Endothelial cell of hepatic sinusoid (primary cell): ENCODE measurements around the gene CASP4.
"Not testable (repeated sequence)": the region's sequence is repeated elsewhere in the genome, so short reads cannot be mapped to it uniquely, and the experiment has no call there.

ENCODE experiments used
- in situ Hi-C: cut with HindIII; loops from 2 replicates; pipeline ENCODE4 v1.10.0; 2017; ENCODE audit warnings: low sequenced_read_pairs

The CASP4 gene

DNA sequence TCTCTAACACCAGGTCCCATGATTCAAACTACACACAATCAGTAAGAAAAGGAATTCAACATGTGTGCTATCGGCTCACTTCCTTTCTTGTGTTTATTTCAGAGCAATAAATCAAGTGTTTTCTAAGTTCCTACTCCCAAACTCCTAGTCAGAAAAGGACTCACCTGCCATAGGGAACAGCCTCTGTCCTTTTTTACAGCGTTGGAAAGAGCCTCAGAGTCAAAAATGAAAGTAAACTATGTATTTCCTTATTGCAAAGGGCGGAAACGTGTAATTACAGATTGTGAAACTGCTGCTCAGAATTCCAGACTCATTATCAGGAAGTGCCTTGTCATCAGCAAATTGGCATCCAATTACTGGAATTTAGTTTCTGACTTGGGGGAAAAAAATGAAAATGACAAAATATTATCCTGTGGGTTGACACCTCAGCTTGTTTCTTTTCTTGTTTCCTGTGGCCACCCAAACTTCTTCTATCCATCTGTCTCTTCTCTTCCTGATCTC is at the start of gene CASP4:
TSS of gene CASP4 (minus strand) at position 220 of the 501 bp plus-strand sequence. CDS start at position 171, 49 bp downstream.
- in situ Hi-C loops, result loop anchor here (5.0 kb wide), 1 partner anchor 79 kb away; the partner anchor contains the start of gene CARD16

DNA sequence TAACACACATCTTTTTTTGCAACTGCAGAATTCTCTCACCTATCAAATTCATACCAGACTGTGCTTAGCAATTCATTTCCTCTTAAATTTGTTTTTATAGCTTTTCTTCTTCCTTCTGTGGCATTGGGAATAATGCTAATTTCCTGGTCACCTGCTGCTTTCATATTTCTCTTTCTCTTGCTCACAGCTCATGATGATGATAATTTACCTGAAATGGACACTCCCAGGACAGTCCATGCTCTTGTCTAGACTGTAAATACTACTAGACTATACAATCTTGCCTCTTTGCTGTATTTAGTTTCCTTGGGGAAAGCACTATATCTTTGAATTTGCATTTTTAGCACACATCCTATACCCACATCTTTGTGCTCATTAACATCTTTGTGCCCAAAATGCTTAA is 39.1 kb upstream of the CASP4 start:
- in situ Hi-C loops, result no loop called here

DNA sequence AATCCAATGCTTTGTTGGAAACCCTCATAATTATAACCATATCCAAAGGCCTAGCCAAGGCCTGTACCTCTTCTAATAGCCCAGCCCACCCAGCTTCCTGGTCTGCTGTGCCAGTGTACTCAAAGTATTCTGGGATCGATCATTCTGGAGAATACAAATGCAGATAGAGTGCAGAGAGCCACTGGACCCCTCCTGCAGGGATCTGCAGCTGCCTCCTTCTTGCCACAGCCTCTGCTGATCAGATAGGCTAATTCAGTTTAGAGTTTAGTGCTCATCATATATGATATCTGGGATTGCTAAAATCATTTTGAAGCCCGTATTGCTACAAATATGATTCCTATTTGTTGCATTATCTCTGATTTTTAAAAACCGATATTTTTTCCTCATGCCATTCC is 37.1 kb upstream of the CASP4 start:
- in situ Hi-C loops, result no loop called here

DNA sequence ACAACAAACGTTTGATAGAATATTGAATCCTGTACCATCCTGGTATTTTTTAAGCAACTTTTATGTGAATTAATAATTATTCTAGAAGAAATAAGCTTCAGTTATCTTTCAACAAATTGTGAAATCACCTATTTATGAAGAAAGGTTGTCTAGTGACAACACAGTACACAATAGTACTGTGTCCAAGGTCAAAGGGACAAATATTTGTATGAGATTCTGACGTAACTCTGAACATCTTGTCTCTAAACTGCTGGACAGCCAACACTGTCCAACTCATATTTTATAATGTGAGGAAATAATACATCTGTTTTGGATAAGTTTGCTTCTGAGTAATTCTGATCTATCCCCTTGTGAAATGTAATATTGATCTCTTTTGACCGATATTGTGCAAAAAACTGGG is 35.6 kb upstream of the CASP4 start:
- in situ Hi-C loops, result no loop called here

DNA sequence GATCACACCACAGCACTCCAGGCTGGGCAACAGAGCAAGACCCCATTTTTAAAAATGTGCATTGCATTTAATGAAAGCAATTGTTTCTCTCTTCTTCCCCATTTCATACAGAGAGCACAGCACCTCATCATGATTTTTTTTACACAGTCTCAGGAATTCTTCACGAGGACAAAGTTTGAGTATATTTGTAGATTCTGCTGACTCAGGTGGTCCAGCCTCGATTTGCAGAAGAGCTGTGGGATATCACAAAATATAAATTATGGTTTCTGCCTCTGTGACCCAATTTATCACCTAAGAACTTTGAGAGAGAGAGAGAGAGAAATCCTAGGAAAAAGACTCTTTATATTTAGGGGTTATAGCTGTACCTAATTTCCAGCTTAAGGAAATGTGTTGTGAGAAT is 34.8 kb upstream of the CASP4 start:
- in situ Hi-C loops, result no loop called here

DNA sequence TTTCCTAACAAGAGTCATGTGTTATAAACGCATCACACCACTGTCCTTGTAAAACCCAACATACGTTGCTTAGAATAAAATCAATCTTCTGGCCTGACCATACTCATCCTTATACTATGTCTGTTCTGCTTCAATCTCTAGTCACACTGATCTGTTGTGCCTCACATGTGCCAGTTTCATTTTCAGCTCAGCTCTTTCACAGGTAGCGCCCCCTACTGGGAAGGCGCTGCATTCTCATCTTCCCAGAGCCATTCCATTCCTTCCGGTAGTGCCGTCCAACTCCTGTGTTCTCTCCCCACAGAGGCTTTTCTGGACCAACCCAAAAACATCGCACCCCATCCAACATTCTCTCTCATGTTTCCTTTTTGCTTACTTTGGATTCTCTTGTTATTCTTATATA is 32.4 kb upstream of the CASP4 start:
- in situ Hi-C loops, result no loop called here

DNA sequence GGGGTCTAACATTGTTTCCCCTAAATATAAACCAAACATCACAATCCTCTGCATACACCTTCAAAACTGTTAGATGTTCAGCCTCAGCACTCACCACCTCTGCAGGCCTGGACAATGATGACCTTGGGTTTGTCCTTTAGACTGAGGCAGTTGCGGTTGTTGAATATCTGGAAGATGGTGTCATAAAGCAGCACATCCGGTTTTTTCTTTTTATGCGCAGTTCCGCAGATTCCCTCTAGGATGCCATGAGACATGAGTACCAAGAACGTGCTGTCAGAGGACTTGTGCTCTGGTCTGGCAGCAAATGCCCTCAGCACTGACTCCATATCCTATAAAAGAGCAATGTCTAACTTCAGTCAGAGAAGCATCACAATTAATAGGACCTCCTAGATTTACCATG is 31.8 kb upstream of the CASP4 start:
- in situ Hi-C loops, result no loop called here

DNA sequence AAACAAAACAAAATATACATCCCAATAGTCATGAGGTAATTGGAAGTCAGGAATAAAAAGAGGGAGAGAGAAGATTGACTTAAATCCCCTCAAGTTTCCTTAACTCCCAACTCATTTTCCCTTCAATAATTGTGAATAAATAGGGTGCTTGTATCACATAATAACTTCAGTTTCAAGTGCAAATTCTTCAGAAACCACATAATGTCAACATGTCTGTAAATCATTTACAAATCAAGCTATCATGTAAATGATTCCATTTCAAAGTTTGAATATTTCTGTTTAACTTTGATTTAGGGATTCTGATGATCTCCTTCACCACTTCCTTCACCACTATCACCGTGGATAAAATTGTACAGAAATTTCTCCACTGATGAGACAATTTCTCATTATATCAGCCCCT is 31.3 kb upstream of the CASP4 start:
- in situ Hi-C loops, result loop anchor here (5.0 kb wide), 1 partner anchor 33 kb away; no protein-coding TSS in a partner anchor

DNA sequence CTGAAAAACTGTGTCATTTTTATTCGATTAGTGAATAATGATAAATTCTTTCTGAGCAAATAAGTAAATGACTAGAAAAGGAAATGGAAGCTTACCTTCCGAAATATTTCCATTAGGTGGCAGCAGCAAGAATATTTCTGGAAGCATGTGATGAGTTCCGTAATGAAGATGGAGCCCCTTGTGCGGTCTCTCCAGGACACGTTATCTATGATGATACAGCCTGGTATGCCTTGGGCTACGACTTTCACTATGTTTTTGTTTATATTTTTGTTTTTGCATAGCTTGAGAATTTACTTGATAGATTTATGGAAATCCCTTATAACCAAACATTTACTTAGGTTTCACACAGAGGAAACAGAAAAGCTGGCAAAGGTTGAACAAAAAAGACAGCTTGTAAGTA is 28.9 kb upstream of the CASP4 start:
- in situ Hi-C loops, result loop anchor here (5.0 kb wide), 1 partner anchor 35 kb away; no protein-coding TSS in a partner anchor

DNA sequence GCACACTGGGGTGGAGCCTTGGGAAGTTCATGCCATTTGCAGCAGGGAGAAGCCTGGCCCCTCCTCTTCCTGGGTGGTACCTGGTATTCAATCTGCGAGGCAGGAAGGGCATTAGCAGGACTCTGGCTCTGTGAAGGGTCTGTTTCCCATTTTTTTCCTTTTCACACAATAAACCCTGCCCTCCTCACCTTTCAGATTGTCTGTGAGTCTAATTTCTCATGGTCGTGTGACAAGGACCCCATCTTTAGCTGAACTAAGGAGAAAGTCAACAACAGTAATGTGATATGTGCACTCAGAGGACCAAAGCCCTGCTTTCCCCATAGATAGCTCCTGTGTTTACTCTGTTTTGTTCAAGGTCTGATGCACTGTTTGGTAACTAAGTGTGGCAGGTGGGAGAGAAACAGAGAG is 26.6 kb upstream of the CASP4 start:
- in situ Hi-C loops, result loop anchor here (5.0 kb wide), 1 partner anchor 37 kb away; no protein-coding TSS in a partner anchor

DNA sequence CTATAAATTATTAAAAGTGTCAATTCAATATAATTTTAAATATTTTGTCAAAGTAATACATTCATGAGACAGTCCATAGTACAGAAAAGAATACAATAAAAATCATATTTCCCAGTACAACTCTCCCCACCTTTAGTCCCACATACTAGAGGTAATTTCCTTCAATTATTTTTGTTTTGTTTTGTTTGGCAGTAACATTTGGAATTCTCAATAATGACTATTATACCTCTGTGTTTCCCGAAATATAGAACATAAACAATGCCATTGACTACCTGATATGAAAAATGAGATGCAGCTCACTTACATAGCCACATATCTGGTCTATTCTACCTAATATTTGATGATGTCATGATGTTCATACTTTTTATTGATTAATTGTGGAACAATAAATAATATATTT is 24.4 kb upstream of the CASP4 start:
- in situ Hi-C loops, result no loop called here

DNA sequence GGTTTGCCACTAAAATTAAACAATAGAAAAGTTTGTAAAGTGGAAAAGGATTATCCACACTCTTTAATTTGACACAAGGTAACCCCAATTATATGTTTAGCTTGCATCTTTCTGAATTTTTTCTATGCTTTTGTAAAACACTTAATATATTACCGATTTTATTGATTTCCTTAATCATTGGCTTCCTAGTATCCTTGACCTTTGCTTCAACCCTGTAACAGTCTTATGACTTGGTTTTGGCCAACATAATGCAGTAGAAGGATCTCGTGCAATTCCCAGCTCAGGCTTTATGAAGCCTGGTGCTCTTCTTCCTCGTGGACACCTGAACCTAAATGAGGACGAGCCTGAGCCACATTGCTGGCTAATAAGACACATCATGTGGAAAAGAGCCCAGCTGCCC is 23.6 kb upstream of the CASP4 start:
- in situ Hi-C loops, result no loop called here

DNA sequence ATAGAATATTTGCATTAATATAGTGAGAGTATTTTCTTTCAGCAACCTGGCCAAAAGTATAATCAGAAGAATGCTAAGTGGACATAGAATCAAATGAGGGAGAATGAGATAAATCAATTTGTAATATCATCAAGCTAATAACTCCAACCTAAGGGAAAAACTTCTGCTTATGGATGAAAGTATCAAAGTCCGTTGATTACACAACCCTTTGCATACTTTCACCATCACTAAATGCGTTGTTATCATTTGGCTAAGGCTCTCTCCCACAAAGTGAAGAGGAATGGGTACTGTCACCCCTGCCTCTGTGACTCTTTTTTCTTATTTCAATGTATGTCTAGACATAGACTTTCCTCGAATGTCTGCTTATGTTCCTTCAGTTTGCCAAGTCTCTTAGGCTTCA is 16.4 kb upstream of the CASP4 start:
- in situ Hi-C loops, result no loop called here

DNA sequence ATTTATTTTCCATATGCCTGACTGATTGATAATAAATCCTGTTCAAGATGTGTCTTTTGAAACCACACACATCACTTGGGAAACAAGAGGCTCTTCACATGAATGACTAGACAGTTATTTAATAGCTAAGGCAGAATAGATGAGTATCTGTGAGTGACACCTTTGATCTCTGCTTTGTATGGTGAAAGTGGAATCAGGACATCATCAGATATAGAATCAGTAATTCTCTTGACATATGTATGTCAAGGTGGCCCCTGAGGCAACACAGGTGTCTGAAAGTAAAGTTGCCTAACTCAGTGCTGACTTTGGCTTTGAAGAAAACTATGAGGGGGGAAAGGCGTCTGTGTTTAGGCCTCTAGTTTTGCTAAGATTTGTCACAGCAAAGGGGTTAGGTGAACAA is 11.5 kb upstream of the CASP4 start:
- in situ Hi-C loops, result no loop called here

DNA sequence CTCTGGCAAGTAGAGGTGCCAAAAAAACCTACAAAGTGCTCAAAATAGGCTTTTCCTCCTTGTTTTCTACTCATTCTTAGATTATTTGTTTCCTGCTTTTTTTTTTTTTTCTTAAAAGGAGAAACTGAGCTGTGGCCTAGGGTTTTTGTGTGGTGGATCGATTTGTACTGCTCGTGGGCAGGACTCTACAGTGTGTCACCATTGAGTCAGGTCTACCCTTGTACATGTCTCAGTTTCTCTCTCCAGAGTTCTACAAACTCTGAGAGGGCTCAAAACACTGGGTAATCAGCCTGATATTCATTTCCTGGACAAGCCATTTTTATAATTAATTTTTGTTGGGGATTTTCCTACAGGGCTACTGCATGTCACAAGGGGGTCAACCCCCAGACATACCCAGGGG is 5.2 kb upstream of the CASP4 start:
- in situ Hi-C loops, result no loop called here

DNA sequence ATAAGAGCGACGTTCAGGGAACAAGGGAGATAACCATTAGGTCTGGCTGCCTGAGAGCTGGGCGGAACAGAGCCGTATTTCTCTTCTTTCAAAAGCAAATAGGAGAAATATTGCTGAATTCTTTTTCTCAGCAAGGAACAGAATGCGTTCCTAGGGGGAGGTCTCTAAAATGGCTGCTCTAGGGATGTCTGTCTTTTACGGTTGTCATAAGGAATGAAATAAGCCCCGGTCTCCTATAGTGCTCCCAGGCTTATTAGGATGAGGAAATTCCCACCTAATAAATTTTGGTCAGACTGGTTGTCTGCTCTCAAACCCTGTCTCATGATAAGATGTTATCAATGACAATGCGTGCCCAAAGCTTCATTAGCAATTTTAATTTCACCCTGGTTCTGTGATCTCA is 4.5 kb upstream of the CASP4 start:
- in situ Hi-C loops, result not testable (repeated sequence)

DNA sequence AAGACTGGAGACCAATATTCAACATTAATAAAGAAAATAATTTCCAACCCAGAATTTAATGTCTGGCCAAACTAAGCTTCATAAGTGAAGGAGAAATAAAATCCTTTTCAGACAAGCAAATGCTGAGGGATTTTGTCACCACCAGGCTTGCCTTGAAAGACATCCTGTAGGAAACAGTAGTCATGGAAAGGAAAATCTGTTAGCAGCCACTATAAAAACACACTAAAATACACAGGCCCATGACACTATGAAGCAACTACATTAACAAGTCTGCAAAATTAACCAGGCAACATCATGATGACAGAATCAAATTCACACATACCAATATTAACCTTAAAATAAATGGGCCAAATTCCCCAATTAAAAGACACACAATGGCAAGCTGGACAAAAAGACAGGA is 2.4 kb upstream of the CASP4 start:
- in situ Hi-C loops, result no loop called here

DNA sequence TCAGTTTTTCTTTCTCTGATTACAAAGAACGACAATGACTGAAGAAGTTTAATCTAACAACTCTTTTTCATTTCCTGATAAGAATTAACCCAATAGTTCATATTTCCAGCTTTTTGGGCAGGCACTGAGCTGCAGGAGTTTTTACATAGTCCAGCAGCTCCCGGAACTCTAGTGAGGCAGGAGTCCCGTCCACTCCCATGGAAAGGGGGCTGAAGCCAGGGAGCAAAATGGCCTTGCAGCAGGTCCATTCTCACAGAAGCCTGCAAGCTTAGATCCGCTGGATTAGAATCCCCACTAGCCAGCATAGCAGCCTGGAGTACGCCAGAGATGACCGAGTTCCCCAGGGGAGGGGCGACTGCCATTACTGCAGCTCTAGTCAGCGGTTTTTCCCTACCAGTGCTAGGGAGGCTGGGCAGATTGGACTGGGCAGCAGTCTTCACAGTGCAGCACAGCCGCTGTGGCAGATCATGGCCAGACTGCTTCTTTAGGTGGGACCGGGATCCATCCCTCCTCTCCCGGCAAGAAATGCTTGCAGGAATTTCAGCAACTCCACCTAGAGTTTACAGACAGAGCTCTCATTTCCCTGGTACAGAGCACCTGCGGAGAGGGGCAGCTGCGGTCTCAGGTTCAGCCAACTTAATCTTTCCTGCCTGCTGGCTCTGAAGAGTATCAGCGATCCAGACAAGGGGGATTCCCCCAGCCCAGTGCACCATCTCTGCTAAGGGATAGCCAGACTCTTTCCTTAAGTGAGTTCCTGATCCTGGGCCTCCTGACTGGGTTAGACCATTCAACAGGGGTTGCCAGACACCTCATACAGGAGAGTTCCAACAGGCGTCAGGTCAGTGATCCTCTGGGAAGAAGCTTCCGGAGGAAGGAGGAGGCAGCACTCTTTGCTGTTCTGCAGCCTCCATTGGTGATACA is 742 bp upstream of the CASP4 start:
- in situ Hi-C loops, result loop anchor here (5.0 kb wide), 1 partner anchor 78 kb away; the partner anchor contains the start of gene CARD16

DNA sequence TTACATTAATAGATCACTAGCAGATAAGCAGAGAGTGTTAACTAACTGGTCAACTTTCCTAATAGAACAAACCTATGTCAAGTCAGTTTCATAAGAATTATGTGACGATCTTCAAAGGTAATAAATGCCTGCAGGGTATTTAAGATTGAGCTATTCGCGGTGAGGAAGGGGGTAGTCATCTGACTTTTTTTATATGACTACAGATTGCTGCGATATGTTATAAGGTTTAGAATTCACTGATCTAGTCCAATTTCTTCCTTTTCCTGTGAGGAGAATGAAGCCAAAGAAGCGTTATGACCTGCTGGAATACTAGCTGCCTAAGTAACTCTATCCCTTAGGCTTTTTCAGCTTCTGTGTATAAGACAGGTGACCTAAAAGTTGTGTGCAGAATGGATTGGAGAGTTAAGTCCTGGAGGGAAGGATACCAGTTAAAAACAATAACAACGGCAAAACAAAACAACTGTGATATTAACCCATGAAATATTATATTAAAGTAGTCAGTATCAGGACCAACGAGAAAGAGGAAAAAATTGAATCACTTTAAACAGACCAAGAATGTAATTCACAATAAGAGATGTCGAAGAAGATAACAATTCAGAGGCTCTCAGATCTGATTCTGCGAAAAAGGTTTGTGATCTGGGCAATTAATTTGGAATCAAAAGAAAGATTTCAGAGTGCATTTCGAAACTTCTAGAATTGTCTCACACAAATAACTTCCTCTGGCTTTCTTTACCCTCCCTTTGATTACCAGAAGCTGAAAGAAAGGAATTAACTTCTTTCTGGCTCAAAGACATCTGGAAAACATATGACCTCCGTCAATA is 630 bp downstream of the CASP4 start:
- in situ Hi-C loops, result loop anchor here (5.0 kb wide), 1 partner anchor 80 kb away; the partner anchor contains the start of gene CARD16

DNA sequence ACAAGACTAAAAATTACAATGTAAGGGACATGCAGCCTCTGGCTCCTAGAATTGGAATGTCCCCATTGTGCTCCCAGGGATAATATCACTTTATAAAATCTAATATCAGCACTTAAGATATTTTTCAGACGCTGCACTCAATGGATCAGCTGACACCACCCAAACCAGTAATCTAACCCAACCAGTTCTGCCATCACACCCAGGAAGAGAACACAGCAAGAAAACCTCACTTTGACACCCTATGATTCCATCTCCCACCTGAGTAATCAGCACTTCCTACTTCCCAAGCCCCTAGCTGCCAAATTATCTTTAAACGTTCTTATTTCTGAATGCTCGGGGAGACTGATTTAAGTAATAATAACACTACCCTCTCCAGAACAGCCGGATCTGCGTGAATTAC is 2.6 kb downstream of the CASP4 start:
- in situ Hi-C loops, result loop anchor here (5.0 kb wide), 1 partner anchor 82 kb away; the partner anchor contains the start of gene CARD16

DNA sequence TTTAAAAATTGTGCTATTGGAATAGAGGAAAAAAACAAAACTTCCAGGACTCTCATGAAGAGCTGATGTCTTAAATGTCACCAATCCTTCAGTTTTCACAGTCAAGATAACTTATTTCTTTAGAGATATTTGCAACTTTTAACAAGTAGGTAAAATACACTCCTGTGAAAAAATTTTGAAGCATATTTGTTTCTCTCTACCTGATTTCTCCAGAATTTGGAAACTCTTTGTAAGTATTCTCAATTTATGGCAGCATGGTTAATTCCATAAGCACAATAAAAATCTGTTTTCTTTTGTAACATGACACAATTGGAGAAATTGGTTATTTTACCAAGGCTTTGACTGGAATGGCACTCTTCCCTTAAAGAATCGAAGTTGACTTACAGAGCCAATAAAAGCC is 4.1 kb downstream of the CASP4 start:
- in situ Hi-C loops, result no loop called here
